ENCODE measurements around the gene CORO1C. TPM values are rescaled to one million over a fixed set of nuclear protein-coding genes. Genes with fewer than 3 reads are reported as not detected.

The CORO1C gene
- polyA plus RNA-seq, 1 of the 3 experiments (the other 2 are of a cell fraction): 150 TPM

DNA sequence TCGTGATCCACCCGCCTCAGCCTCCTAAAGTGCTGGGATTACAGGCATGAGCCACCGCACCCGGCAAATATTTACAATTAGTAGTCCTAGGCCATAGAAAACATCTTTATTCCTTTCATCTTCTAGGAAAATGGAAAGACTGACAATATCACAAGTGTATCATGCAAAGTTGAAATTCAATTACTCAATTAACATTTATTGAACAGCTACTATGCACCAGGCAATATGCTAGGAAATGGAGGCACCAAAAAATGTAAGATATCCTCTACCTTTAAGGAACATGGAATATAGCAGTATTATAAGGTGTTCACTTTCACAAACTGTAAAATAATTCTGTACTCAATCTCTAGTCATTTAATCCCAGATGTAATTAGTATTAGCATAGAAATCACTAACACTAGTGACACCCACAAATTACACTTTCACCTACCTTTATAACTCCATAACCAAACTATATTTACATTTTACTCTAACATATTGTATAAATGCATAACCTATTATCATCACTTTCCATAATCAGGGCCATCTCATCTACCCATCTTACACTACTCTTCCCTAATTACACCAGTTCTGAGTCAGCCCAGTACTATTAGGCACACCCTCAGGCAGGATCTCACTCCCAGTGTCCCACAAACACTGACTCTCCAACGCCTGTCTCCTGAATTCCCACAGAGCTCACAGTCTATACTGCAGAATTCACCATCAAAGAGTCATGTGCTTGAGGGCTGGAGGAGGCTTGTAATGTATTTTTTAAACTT, 10.4 kb downstream of the CORO1C start:
- Histone ChIP-seq H3F3A (replicated peaks; ENCODE audit: insufficient read depth) (peaks cover 57% of the 10 kb centered on the region), H3K79me2 (ENCODE audit: insufficient read depth) (peaks cover 96% of the 10 kb centered on the region), H3K36me3 (replicated peaks in 1 of 2; ENCODE audit: control insufficient read depth in 1 of 2, insufficient read depth in 2 of 2, low read length in 1 of 2) (peaks cover 6 to 22% of the 10 kb centered on the region in 2 experiments), H4K20me1 (ENCODE audit: insufficient read depth) (peaks cover 69% of the 10 kb centered on the region), H3K4me1 (ENCODE audit: control insufficient read depth in 1 of 2, insufficient read depth in 2 of 2, low read depth in 1 of 2, low read length in 1 of 2) (peaks cover 36 to 60% of the 10 kb centered on the region in 2 experiments), H3K9me2 (no peaks in the 10 kb centered on the region), H3K4me3 (ENCODE audit: low read depth in 2 of 2, low read length in 1 of 2) (no peak overlapping the region), H3K27me3 (ENCODE audit: insufficient read depth) (no peaks in the 10 kb centered on the region), H3K27ac (ENCODE audit: low read depth in 2 of 2, low read length in 1 of 2) (peak overlapping the region; percentile 23 to 93; a peak in 2 of 4 replicates), H2AFZ (ENCODE audit: low read depth) (no peak overlapping the region), H3K9me3 (no peaks in the 10 kb centered on the region), H3K9ac (peak overlapping the region; percentile 60; the same call in 1 of the 2 replicates), H3K4me2 (peak overlapping the region; percentile 70)
- TF ChIP-seq GATA2 (CRISPR knock-in tag; IDR thresholded peaks at IDR 0.05): peak; percentile 45; the same call in 1 of the 2 replicates
- no peak for TF ChIP-seq NRF1 (IDR thresholded peaks at IDR 0.05; ENCODE audit: low read depth, low read length)
- no peak for TF ChIP-seq EZH2phosphoT487 (IDR thresholded peaks at IDR 0.05; ENCODE audit: borderline replicate concordance, low read depth)
- TF ChIP-seq RFX5 (IDR thresholded peaks at IDR 0.05; ENCODE audit: low read length): no peak
- no peak for TF ChIP-seq MAX (IDR thresholded peaks at IDR 0.05; ENCODE audit: low read depth)
- peak; percentile 37 for TF ChIP-seq JUND (IDR thresholded peaks at IDR 0.05)
- ChIA-PET POLR2A (no interaction called here), CTCF (interaction anchor here (4.3 kb wide), 1 partner anchor 57 kb away, joined by 16 read pairs; no protein-coding TSS in a partner anchor)
- WGBS (ENCODE audit: low lambda C conversion rate): 80% methylated on average over 5 of the region's 5 CpGs
- DNase-seq: no peak

- peaks cover 100% of the 10 kb centered on the region for H3K79me2 ChIP-seq (ENCODE audit: insufficient read depth)
- no peak overlapping the region for H2AFZ ChIP-seq (ENCODE audit: low read depth)
- H3F3A ChIP-seq (replicated peaks; ENCODE audit: insufficient read depth): peaks cover 38% of the 10 kb centered on the region
- peaks cover 22 to 43% of the 10 kb centered on the region in 2 experiments for H3K4me1 ChIP-seq (ENCODE audit: control insufficient read depth in 1 of 2, insufficient read depth in 2 of 2, low read depth in 1 of 2, low read length in 1 of 2)
- WGBS (ENCODE audit: low lambda C conversion rate): 36% methylated on average over 5 of the region's 5 CpGs
- H3K9me3 ChIP-seq: no peaks in the 10 kb centered on the region
- H3K36me3 ChIP-seq (replicated peaks in 1 of 2; ENCODE audit: control insufficient read depth in 1 of 2, insufficient read depth in 2 of 2, low read length in 1 of 2): peaks cover 6 to 28% of the 10 kb centered on the region in 2 experiments
- POLR2A ChIA-PET: interaction anchor here (1.0 kb wide), 1 partner anchor 26 kb away, joined by 3 read pairs; no protein-coding TSS in a partner anchor
- H3K9me2 ChIP-seq: no peaks in the 10 kb centered on the region
- DNase-seq: no peak
- H3K27me3 ChIP-seq (ENCODE audit: insufficient read depth): no peaks in the 10 kb centered on the region
- peak overlapping the region; percentile 26 to 77; a peak in 3 of 4 replicates for H3K27ac ChIP-seq (ENCODE audit: low read depth in 2 of 2, low read length in 1 of 2)
- CTCF ChIA-PET: interaction anchor here (1.9 to 2.8 kb wide), 2 partner anchors 12 to 53 kb away, joined by 6 to 7 read pairs; no protein-coding TSS in a partner anchor
- H3K4me2 ChIP-seq: peak overlapping the region; percentile 54; the same call in 1 of the 2 replicates
- no peak for TF ChIP-seq FOXM1 (IDR thresholded peaks at IDR 0.05; ENCODE audit: low read depth)
- no peak for TF ChIP-seq MEF2A (IDR thresholded peaks at IDR 0.05; ENCODE audit: borderline replicate concordance, low read depth)
- TF ChIP-seq JUND (IDR thresholded peaks at IDR 0.05): 0 out of 2 replicates have a peak, but pooled peaks have one; percentile 9
- TF ChIP-seq GABPA (IDR thresholded peaks at IDR 0.05; ENCODE audit: low read depth): no peak
- peak; percentile 64; the same call in 1 of the 2 replicates for TF ChIP-seq MAX (IDR thresholded peaks at IDR 0.05; ENCODE audit: low read depth)
- TF ChIP-seq CHD2 (IDR thresholded peaks at IDR 0.05; ENCODE audit: low read length, partially characterized antibody): no peak
- TF ChIP-seq, protein P1, sequence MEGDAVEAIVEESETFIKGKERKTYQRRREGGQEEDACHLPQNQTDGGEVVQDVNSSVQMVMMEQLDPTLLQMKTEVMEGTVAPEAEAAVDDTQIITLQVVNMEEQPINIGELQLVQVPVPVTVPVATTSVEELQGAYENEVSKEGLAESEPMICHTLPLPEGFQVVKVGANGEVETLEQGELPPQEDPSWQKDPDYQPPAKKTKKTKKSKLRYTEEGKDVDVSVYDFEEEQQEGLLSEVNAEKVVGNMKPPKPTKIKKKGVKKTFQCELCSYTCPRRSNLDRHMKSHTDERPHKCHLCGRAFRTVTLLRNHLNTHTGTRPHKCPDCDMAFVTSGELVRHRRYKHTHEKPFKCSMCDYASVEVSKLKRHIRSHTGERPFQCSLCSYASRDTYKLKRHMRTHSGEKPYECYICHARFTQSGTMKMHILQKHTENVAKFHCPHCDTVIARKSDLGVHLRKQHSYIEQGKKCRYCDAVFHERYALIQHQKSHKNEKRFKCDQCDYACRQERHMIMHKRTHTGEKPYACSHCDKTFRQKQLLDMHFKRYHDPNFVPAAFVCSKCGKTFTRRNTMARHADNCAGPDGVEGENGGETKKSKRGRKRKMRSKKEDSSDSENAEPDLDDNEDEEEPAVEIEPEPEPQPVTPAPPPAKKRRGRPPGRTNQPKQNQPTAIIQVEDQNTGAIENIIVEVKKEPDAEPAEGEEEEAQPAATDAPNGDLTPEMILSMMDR (IDR thresholded peaks at IDR 0.05): no peak
- TF ChIP-seq TEAD4 (IDR thresholded peaks at IDR 0.05; ENCODE audit: borderline replicate concordance, insufficient read depth): no peak
- no peak for TF ChIP-seq RCOR1 (IDR thresholded peaks at IDR 0.05; ENCODE audit: low read length)
- 0 out of 2 replicates have a peak, but pooled peaks have one; percentile 45 for TF ChIP-seq SIN3A (IDR thresholded peaks at IDR 0.05; ENCODE audit: borderline replicate concordance, low read depth, low read length)
- no peak for TF ChIP-seq RAD21 (IDR thresholded peaks at IDR 0.05; ENCODE audit: low read length)
- no peak for TF ChIP-seq FOSL2 (IDR thresholded peaks at IDR 0.05; ENCODE audit: borderline replicate concordance, low read depth)
- TF ChIP-seq TAF1 (IDR thresholded peaks at IDR 0.05; ENCODE audit: borderline replicate concordance, low read depth, low read length): no peak
- TF ChIP-seq TCF12 (IDR thresholded peaks at IDR 0.05): peak; percentile 7; the same call in 1 of the 2 replicates
- TF ChIP-seq ELF1 (IDR thresholded peaks at IDR 0.05): no peak
- H3K9ac ChIP-seq: no peak overlapping the region
- no peak overlapping the region for H3K4me3 ChIP-seq (ENCODE audit: low read depth in 2 of 2, low read length in 1 of 2)
- H4K20me1 ChIP-seq (ENCODE audit: insufficient read depth): peaks cover 91% of the 10 kb centered on the region
These were observed 14.1 kb downstream of the CORO1C start for GRCh38 chr12:108717243-108717642.
